Lung (tissue), 16 donors: ENCODE results near the gene OR2T6. TPM values are rescaled to one million over a fixed set of nuclear protein-coding genes. Genes with fewer than 3 reads are reported as not detected.

Source experiments
- ATAC-seq: fragments of 200-7000 bp; cut with Tn5 transposase; one replicate; pipeline ENCODE4 v1.9.1; 2020; ENCODE audit warnings: moderate number of reproducible peaks; ENCODE audit not compliant: insufficient read depth, low FRiP score
- DNase-seq, 3 donors: peaks; one replicate each; pipeline ENCODE4 v3.0.0-alpha.2; 2013 to 2017
- H3K27ac ChIP-seq, 2 donors: one replicate each; pipeline ENCODE4 v1.5.1; 2013; ENCODE audit warnings: mild to moderate bottlenecking in 2 of 2, moderate library complexity in 2 of 2, control low read depth in 1 of 2, inconsistent platforms in 1 of 2, low read depth in 1 of 2, low read length in 1 of 2
- H3K27me3 ChIP-seq, 3 donors: one replicate each; pipeline ENCODE4 v1.5.1; 2013; ENCODE audit warnings: low read length in 2 of 3; ENCODE audit not compliant: control insufficient read depth in 3 of 3, insufficient read depth in 3 of 3
- H3K36me3 ChIP-seq, 4 donors: one replicate each; pipeline ENCODE4 v1.5.1; 2013; ENCODE audit warnings: low read length in 4 of 4, mild to moderate bottlenecking in 1 of 4, moderate library complexity in 1 of 4; ENCODE audit not compliant: control insufficient read depth in 4 of 4, insufficient read depth in 4 of 4
- H3K4me1 ChIP-seq, 5 donors: one replicate each; pipeline ENCODE4 v1.5.1; 2013; ENCODE audit warnings: low read length in 5 of 5, mild to moderate bottlenecking in 2 of 5, moderate library complexity in 1 of 5; ENCODE audit not compliant: control insufficient read depth in 5 of 5, insufficient read depth in 5 of 5
- H3K4me3 ChIP-seq: one replicate; pipeline ENCODE4 v1.5.1; 2013; ENCODE audit warnings: mild to moderate bottlenecking, control low read depth, moderate library complexity
- H3K9ac ChIP-seq, 2 donors: one replicate each; pipeline ENCODE4 v1.5.1; 2013; ENCODE audit warnings: low read length in 2 of 2, control low read depth in 1 of 2; ENCODE audit not compliant: insufficient read depth in 1 of 2
- H3K9me3 ChIP-seq, 4 donors: one replicate each; pipeline ENCODE4 v1.5.1; 2013; ENCODE audit warnings: low read length in 3 of 4, mild to moderate bottlenecking in 1 of 4, moderate library complexity in 1 of 4; ENCODE audit not compliant: control insufficient read depth in 4 of 4, insufficient read depth in 3 of 4
- WGBS, 2 donors: extraction: QIAGEN DNeasy Blood & Tissue Kit; methylation state at CpG; one replicate each; pipeline ENCODE4 v1.1.7; 2013; 5-methylcytosine and 5-hydroxymethylcytosine counted together
- long read RNA-seq, 5 donors: transcript quantifications; one replicate each; lab custom pipeline, GENCODE V29; 2026
- polyA plus RNA-seq, 2 donors: library from polyadenylated mRNA; stranded (reverse); fragments of 200-250 nt; gene quantifications; one replicate each; pipeline ENCODE4 v1.2.1, GENCODE V29; 2013
- total RNA-seq, 2 donors: library from RNA; depleted of rRNA in 1 of 2; stranded (reverse); fragments of >200 nt in 1 of 2; gene quantifications; one replicate each; pipeline ENCODE4 v1.2.1, GENCODE V29; 2014 to 2021
- TF ChIP-seq, protein P1 (sequence below): IDR thresholded peaks from 2 replicates; pipeline ENCODE4 v1.5.1; 2012; ENCODE audit warnings: mild to moderate bottlenecking; ENCODE audit errors: control extremely low read depth, extremely low read depth
- donor health status: control.
- donor health status: control.
- donor health status: Bipolar disorder and iron deficiency.
- donor health status: healthy.
- donor health status: DM: yes; HTN: yes; CAD: no.

The OR2T6 gene, protein sequence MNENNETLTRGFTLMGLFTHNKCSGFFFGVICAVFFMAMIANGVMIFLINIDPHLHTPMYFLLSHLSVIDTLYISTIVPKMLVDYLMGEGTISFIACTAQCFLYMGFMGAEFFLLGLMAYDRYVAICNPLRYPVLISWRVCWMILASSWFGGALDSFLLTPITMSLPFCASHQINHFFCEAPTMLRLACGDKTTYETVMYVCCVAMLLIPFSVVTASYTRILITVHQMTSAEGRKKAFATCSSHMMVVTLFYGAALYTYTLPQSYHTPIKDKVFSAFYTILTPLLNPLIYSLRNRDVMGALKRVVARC
- total RNA-seq (not detected), polyA plus RNA-seq (not detected)
- long read RNA-seq, donor 1 = 0 reads
- long read RNA-seq, donor 2 = 0 reads
- long read RNA-seq, donor 3 = 0 reads
- long read RNA-seq, donor 4 = 0 reads
- long read RNA-seq, donor 5 = 0 reads

DNA sequence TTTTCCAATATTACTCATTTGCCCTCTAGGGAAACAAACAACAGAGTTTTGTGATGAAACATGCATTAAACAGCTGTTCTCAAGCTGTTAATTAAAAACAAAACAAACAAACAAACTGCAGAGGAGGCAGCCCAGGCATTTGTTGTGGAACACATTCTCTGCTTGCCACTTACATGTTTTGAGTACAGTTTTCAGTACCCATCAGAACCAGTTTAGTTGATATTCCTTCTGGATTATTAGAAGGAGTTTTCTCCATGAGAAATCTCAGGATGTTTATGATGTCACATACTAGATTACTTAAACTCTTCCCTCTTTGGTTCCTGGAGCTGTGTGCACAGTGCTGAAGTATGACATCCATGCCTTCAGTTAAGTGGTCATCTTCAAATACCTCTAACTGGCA lies at the start of gene OR2T6:
TSS of gene OR2T6 (plus strand) at position 301 of the 400 bp plus-strand sequence. CDS start 11,863 bp downstream, outside the sequence.
- TF ChIP-seq, protein P1, sequence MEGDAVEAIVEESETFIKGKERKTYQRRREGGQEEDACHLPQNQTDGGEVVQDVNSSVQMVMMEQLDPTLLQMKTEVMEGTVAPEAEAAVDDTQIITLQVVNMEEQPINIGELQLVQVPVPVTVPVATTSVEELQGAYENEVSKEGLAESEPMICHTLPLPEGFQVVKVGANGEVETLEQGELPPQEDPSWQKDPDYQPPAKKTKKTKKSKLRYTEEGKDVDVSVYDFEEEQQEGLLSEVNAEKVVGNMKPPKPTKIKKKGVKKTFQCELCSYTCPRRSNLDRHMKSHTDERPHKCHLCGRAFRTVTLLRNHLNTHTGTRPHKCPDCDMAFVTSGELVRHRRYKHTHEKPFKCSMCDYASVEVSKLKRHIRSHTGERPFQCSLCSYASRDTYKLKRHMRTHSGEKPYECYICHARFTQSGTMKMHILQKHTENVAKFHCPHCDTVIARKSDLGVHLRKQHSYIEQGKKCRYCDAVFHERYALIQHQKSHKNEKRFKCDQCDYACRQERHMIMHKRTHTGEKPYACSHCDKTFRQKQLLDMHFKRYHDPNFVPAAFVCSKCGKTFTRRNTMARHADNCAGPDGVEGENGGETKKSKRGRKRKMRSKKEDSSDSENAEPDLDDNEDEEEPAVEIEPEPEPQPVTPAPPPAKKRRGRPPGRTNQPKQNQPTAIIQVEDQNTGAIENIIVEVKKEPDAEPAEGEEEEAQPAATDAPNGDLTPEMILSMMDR = no peak
- no peak within 1 kb of the TSS for H3K27ac ChIP-seq
- DNase-seq (no peak), ATAC-seq (no peak)
- no peak within 1 kb of the TSS for H3K9ac ChIP-seq
- H3K36me3 ChIP-seq = no peaks in the 10 kb centered on the region
- peaks cover 0 to 13% (median 4%) of the 10 kb centered on the region in 4 donors for H3K9me3 ChIP-seq
- no peaks in the 10 kb centered on the region for H3K27me3 ChIP-seq
- H3K4me3 ChIP-seq = no peak within 1 kb of the TSS
- H3K4me1 ChIP-seq = no peaks in the 10 kb centered on the region

DNA sequence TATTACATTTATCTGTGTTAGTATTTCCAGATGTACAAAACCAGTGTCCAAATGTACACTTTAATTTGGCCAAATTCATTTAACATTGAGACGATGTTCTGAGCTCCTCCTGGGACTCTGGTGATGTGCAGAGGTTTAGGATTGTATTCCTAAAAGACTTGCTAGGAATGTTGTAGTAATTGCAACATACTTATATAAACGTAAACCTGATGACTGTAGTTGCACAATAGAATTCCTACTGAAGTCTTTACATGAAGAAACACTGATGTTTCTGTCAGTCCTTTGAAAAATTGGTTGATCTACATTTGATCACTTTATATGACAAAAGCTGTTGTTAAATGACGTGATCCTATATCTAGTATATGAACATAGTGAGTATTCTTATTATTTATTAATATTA lies 32.1 kb upstream of the OR2T6 start:
- Histone ChIP-seq H3K27me3 (no peaks in the 10 kb centered on the region), H3K36me3 (no peaks in the 10 kb centered on the region), H3K27ac (no peak overlapping the region), H3K4me3 (no peak overlapping the region), H3K9me3 (no peaks in the 10 kb centered on the region), H3K9ac (no peak overlapping the region), H3K4me1 (no peaks in the 10 kb centered on the region)
- WGBS, 2 donors = 46 to 49% methylated on average over 3 of the region's 3 CpGs
- ATAC-seq = no peak
- no peak for DNase-seq
- TF ChIP-seq, protein P1 = no peak

DNA sequence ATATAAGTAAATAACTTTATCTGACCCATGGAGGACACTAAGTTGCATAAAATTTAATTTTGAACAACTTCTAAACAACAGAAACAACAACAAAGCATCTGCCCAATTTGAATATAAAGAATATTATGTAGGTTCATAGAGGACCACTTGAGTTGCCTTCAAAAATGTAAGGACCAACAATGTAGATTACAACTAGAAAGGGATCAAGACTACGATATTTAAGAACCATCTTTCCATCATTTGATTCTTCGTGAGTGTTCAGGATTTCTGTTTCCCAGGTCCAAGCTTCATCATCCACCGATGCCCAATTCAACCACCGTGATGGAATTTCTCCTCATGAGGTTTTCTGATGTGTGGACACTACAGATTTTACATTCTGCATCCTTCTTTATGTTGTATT lies 27.1 kb upstream of the OR2T6 start, which contains the start of gene OR14C36:
TSS of gene OR14C36 (plus strand) at position 301 of the 400 bp plus-strand sequence. CDS start at position 301, 0 bp downstream.
- H3K4me1 ChIP-seq = no peaks in the 10 kb centered on the region
- no peaks in the 10 kb centered on the region for H3K27me3 ChIP-seq
- no peaks in the 10 kb centered on the region for H3K36me3 ChIP-seq
- H3K9ac ChIP-seq = no peak within 1 kb of the TSS
- 66 to 76% methylated on average over 4 of the region's 4 CpGs for WGBS, 2 donors
- no peak for DNase-seq
- peaks cover 0 to 4% (median under 1%) of the 10 kb centered on the region in 4 donors for H3K9me3 ChIP-seq
- ATAC-seq = no peak
- H3K27ac ChIP-seq = no peak within 1 kb of the TSS
- TF ChIP-seq, protein P1 = no peak
- no peak within 1 kb of the TSS for H3K4me3 ChIP-seq
